T-cell (primary cell): ENCODE data around the gene TRIM27. TPM values are rescaled to one million over a fixed set of nuclear protein-coding genes. Genes with fewer than 3 reads are reported as not detected.
"Not testable (repeated sequence)": the region's sequence is repeated elsewhere in the genome, so short reads cannot be mapped to it uniquely, and the experiment has no call there.

Experiments used
- ATAC-seq, 4 experiments: fragments of 200-7000 bp in 3 of 4; fragments of 150-1000 bp in 1 of 4; cut with Tn5 transposase; replicated peaks in 1 of 4; 1 replicate in 3 of 4; 2 replicates in 1 of 4; pipeline ENCODE4 v1.10.0; 2021; ENCODE audit warnings: moderate library complexity in 3 of 4, mild to moderate bottlenecking in 2 of 4, moderate number of reproducible peaks in 1 of 4
- CTCF ChIA-PET, 2 donors: fragments of 300-600 bp; sonication (Branson Sonifier 250); formaldehyde crosslinking; loops; one replicate each; lab custom pipeline; 2022; ENCODE audit warnings: antibody characterized with exemption in 2 of 2; lab: Charles Lee
- POLR2A ChIA-PET, 2 donors: fragments of 300-600 bp; sonication (Branson Sonifier 250); formaldehyde crosslinking; loops; one replicate each; lab custom pipeline; 2022; ENCODE audit warnings: antibody characterized with exemption in 2 of 2; lab: Charles Lee
- DNase-seq, 35 experiments: peaks; one replicate each; pipeline versions ENCODE4 v3.0.0 to v3.0.0-alpha.2; 2013 to 2023
- H3K27ac ChIP-seq: one replicate; pipeline ENCODE4 v1.5.1; 2013; ENCODE audit warnings: low read length
- H3K27me3 ChIP-seq, 2 experiments: replicated peaks in 1 of 2; 1 replicate in 1 of 2; 2 replicates in 1 of 2; pipeline versions ENCODE4 v1.6.1 to v1.7.0; 2013; ENCODE audit warnings: low read length in 1 of 2, mixed read lengths in 1 of 2; ENCODE audit not compliant: control insufficient read depth in 2 of 2, insufficient read depth in 2 of 2; ENCODE audit errors: extremely low read depth in 1 of 2
- H3K36me3 ChIP-seq, 2 donors: 1 replicate in 1 of 2; 2 replicates in 1 of 2; pipeline versions ENCODE4 v1.6.1 to v1.7.0; 2013; ENCODE audit warnings: low read length in 1 of 2; ENCODE audit not compliant: control insufficient read depth in 2 of 2, insufficient read depth in 1 of 2; ENCODE audit errors: extremely low read depth in 1 of 2
- H3K4me1 ChIP-seq, 2 experiments: 1 replicate in 1 of 2; 2 replicates in 1 of 2; pipeline versions ENCODE4 v1.6.1 to v1.7.0; 2013; ENCODE audit warnings: low read length in 2 of 2, mixed read lengths in 1 of 2; ENCODE audit not compliant: insufficient read depth in 2 of 2, control insufficient read depth in 1 of 2; ENCODE audit errors: extremely low read depth in 1 of 2
- H3K4me3 ChIP-seq, 2 donors: 1 replicate in 1 of 2; 2 replicates in 1 of 2; pipeline versions ENCODE4 v1.5.1 to v1.7.0; 2013; ENCODE audit warnings: mild to moderate bottlenecking in 2 of 2, low read length in 1 of 2, moderate library complexity in 1 of 2; ENCODE audit not compliant: control insufficient read depth in 1 of 2; ENCODE audit errors: extremely low read depth in 1 of 2
- H3K9me3 ChIP-seq: 2 replicates; pipeline ENCODE4 v1.7.0; 2013
- H3K27ac Mint-ChIP-seq, 2 donors: one replicate each; pipeline ENCODE4 v1.8.0; 2020 to 2021; ENCODE audit warnings: mild to moderate bottlenecking in 2 of 2, mixed read lengths in 2 of 2
- H3K27me3 Mint-ChIP-seq, 2 donors: one replicate each; pipeline ENCODE4 v1.8.0; 2021 to 2022; ENCODE audit warnings: mixed read lengths in 2 of 2
- H3K36me3 Mint-ChIP-seq: one replicate; pipeline ENCODE4 v1.8.0; 2021; ENCODE audit warnings: mixed read lengths
- H3K4me1 Mint-ChIP-seq, 3 donors: one replicate each; pipeline ENCODE4 v1.8.0; 2020 to 2022; ENCODE audit warnings: mixed read lengths in 3 of 3, mild to moderate bottlenecking in 1 of 3
- H3K4me3 Mint-ChIP-seq, 3 donors: one replicate each; pipeline ENCODE4 v1.8.0; 2020 to 2022; ENCODE audit warnings: mild to moderate bottlenecking in 3 of 3, mixed read lengths in 3 of 3, moderate library complexity in 3 of 3
- H3K9me3 Mint-ChIP-seq, 3 donors: one replicate each; pipeline ENCODE4 v1.8.0; 2020 to 2022; ENCODE audit warnings: mixed read lengths in 3 of 3
- WGBS: methylation state at CpG from one replicate; pipeline ENCODE4 v1.1.5; 2013; ENCODE audit warnings: missing lambda C conversion rate; ENCODE audit not compliant: insufficient coverage; 5-methylcytosine and 5-hydroxymethylcytosine counted together
- total RNA-seq, 35 experiments: library from RNA in 6 of 35; stranded (reverse) in 6 of 35; fragments of 120-200 nt in 1 of 35; gene quantifications; one replicate each; pipeline versions ENCODE4 v1.2.1 to v1.2.4 and lab custom pipeline; 2013 to 2026

The TRIM27 gene
- total RNA-seq, 5 donors from 2014 or later (not counting 1 experiment from before 2014, with no cell fraction given): 27.2 to 91.7 (median 86.9) TPM

DNA sequence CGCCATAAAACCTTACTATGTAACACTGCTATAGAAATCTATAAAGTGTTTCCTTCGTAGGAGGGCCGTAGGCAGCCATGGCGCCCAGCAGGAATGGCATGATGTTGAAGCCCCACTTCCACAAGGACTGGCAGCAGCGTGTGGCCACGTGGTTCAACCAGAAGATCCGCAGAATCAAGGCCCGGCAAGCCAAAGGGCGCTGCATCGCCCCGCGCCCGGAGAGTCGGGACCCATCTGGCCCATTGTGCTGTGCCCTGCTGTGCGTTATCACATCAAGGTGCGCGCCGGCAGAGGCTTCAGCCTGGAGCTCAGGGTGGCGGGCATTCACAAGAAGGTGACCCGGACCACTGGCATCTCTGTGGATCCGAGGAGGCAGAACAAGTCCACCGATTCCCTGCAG is 62.4 kb downstream of the TRIM27 start:
- peaks cover 0 to 16% (median 7%) of the 10 kb centered on the region in 3 donors for H3K9me3 Mint-ChIP-seq
- Histone ChIP-seq H3K36me3 (no peaks in the 10 kb centered on the region), H3K9me3 (peaks cover 2% of the 10 kb centered on the region), H3K27ac (no peak overlapping the region), H3K27me3 (peaks cover 0 to 3% of the 10 kb centered on the region in 2 experiments), H3K4me1 (peaks cover 7 to 25% of the 10 kb centered on the region in 2 experiments), H3K4me3 (no peak overlapping the region)
- H3K27ac Mint-ChIP-seq: no peak overlapping the region
- H3K36me3 Mint-ChIP-seq: peaks cover 4% of the 10 kb centered on the region
- peaks cover 0 to 6% of the 10 kb centered on the region in 2 donors for H3K27me3 Mint-ChIP-seq
- H3K4me3 Mint-ChIP-seq: no peak overlapping the region
- peaks cover 41 to 45% (median 43%) of the 10 kb centered on the region in 3 donors for H3K4me1 Mint-ChIP-seq
- ATAC-seq (no peak), DNase-seq (no peak)
- ChIA-PET CTCF (interaction anchor here in 1 of 2 donors (1.0 to 1.9 kb wide), 2 partner anchors 12 to 24 kb away, joined by 3 to 4 read pairs; no protein-coding TSS in a partner anchor), POLR2A (no interaction called here)
- WGBS: 95% methylated on average over 21 of the region's 22 CpGs

DNA sequence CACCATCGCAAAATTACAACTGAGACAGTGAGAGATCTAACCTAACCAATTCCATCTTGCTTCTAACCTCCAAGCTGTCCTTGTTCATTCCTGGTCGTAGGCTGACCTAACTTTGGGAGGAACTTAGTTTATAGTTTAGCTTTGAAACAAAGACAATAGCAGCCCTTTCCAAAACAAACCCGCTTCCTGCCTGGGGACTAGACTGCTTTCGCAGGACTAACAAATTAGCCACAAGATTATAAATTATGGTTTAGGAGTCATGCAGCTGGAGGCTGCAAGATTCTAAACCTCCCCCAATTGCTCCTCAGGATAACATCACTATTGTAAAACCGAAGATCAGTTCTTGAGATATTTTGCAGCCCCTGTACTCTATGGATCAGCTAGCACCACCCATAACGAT is 63.2 kb downstream of the TRIM27 start:
- Histone ChIP-seq H3K27ac (no peak overlapping the region), H3K9me3 (peaks cover 2% of the 10 kb centered on the region), H3K27me3 (peaks cover 0 to 3% of the 10 kb centered on the region in 2 experiments), H3K36me3 (no peaks in the 10 kb centered on the region), H3K4me3 (no peak overlapping the region), H3K4me1 (peaks cover 7 to 22% of the 10 kb centered on the region in 2 experiments)
- Mint-ChIP-seq H3K36me3 (peaks cover 4% of the 10 kb centered on the region), H3K27me3 (peaks cover 0 to 7% of the 10 kb centered on the region in 2 donors), H3K4me1 (peaks cover 35 to 39% (median 36%) of the 10 kb centered on the region in 3 donors), H3K9me3 (peaks cover 0 to 14% (median 3%) of the 10 kb centered on the region in 3 donors), H3K27ac (no peak overlapping the region), H3K4me3 (no peak overlapping the region)
- 40% methylated on average over 1 of the region's 6 CpGs for WGBS
- ChIA-PET POLR2A (no interaction called here), CTCF (interaction anchor here (0.6 to 1.9 kb wide), 3 partner anchors 12 to 23 kb away, joined by 3 to 4 read pairs (median 3); no protein-coding TSS in a partner anchor)
- ATAC-seq: no peak
- DNase-seq: no peak

DNA sequence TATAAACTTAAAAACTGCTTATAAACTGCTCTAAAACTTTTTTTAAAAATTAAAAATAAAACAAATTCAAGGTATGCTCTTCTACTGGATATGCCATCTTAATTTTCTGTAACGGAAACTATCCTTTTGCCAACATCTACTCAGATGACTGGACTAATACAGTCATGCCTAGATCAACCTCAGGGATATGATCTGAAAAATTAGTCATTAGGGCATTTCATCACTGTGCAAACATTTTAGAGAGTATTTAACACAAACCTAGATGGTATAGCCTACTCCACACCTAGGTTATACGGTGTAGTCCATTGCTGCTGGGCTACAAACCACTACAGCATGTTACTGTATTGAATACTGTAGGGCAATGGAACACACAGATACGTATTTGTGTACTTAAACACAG is 64.8 kb downstream of the TRIM27 start:
- Histone ChIP-seq H3K36me3 (no peaks in the 10 kb centered on the region), H3K27me3 (peaks cover 0 to 3% of the 10 kb centered on the region in 2 experiments), H3K9me3 (no peaks in the 10 kb centered on the region), H3K4me1 (peaks cover 0 to 11% of the 10 kb centered on the region in 2 experiments), H3K27ac (no peak overlapping the region), H3K4me3 (no peak overlapping the region)
- Mint-ChIP-seq H3K4me3 (no peak overlapping the region), H3K27me3 (peaks cover 0 to 7% of the 10 kb centered on the region in 2 donors), H3K4me1 (peaks cover 22 to 26% (median 23%) of the 10 kb centered on the region in 3 donors), H3K36me3 (peaks cover 4% of the 10 kb centered on the region), H3K27ac (no peak overlapping the region), H3K9me3 (peaks cover 0 to 12% (median 1%) of the 10 kb centered on the region in 3 donors)
- no peak for DNase-seq
- ChIA-PET CTCF (no interaction called here), POLR2A (interaction anchor here in 1 of 2 donors (0.6 kb wide), 1 partner anchor 19 kb away, joined by 9 read pairs; no protein-coding TSS in a partner anchor)
- WGBS: no CpG with 5 or more reads among the region's 3 CpGs
- no peak for ATAC-seq

GRCh38 chr6:28856620-28857005 is 67.2 kb downstream of the TRIM27 start:
- Mint-ChIP-seq H3K4me1 (peaks cover 7 to 8% (median 7%) of the 10 kb centered on the region in 3 donors), H3K27me3 (peaks cover under 1 to 1% of the 10 kb centered on the region in 2 donors), H3K9me3 (peaks cover 0 to 4% (median 0%) of the 10 kb centered on the region in 3 donors), H3K27ac (no peak overlapping the region), H3K36me3 (no peaks in the 10 kb centered on the region), H3K4me3 (no peak overlapping the region)
- ChIA-PET POLR2A (no interaction called here), CTCF (no interaction called here)
- Histone ChIP-seq H3K36me3 (no peaks in the 10 kb centered on the region), H3K27me3 (peaks cover 0 to 3% of the 10 kb centered on the region in 2 experiments), H3K9me3 (no peaks in the 10 kb centered on the region), H3K4me1 (no peaks in the 10 kb centered on the region), H3K27ac (no peak overlapping the region), H3K4me3 (no peak overlapping the region)
- WGBS: no CpG with 5 or more reads among the region's 1 CpG
- DNase-seq (no peak), ATAC-seq (no peak)

DNA sequence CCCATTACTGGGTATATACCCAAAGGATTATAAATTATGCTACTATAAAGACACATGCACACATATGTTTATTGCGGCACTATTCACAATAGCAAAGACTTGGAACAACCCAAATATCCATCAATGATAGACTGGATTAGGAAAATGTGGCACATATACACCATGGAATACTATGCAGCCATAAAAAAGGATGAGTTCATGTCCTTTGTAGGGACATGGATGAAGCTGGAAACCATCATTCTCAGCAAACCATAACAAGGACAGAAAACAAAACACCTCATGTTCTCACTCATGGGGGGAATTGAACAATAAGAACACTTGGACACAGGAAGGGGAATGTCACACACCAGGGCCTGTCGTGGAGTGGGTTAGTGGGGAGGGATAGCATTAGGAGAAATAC is 69.4 kb downstream of the TRIM27 start:
- H3K4me3 Mint-ChIP-seq, H3K27ac Mint-ChIP-seq, ATAC-seq, H3K27me3 ChIP-seq, H3K9me3 Mint-ChIP-seq, H3K4me1 Mint-ChIP-seq, CTCF ChIA-PET, H3K36me3 Mint-ChIP-seq, H3K4me3 ChIP-seq, DNase-seq, H3K27ac ChIP-seq, H3K36me3 ChIP-seq, H3K4me1 ChIP-seq, H3K27me3 Mint-ChIP-seq, H3K9me3 ChIP-seq: not testable (repeated sequence)
- no CpG with 5 or more reads among the region's 2 CpGs for WGBS
- POLR2A ChIA-PET: interaction anchor here in 1 of 2 donors (0.6 kb wide), 1 partner anchor 28 kb away, joined by 4 read pairs; no protein-coding TSS in a partner anchor

Other genes starting within 250 kb of the TRIM27 start
- under 1 TPM; 0.22 to 0.61 (median 0.30) TPM for gene ZNF311, start 81.3 kb upstream of the TRIM27 start, total RNA-seq
- gene OR2W1, start 121.2 kb upstream of the TRIM27 start, total RNA-seq: not detected
- not detected for gene OR2B3, start 163.3 kb upstream of the TRIM27 start, total RNA-seq
- gene OR2J1, start 175.5 kb upstream of the TRIM27 start, total RNA-seq: not detected
- gene OR2J3, start 184.1 kb upstream of the TRIM27 start, total RNA-seq: under 1 TPM in 1 of 5 donors, not detected in 4; 0.09 TPM
- not detected for gene OR2J2, start 246.9 kb upstream of the TRIM27 start, total RNA-seq